Left ventricle myocardium inferior (tissue), 1 donor: ENCODE data around the gene GNPTG. TPM values are rescaled to one million over a fixed set of nuclear protein-coding genes. Genes with fewer than 3 reads are reported as not detected.

Experiments used
- DNase-seq: peaks from one replicate; pipeline ENCODE4 v3.0.0-alpha.2; 2020
- H3K27ac ChIP-seq: fragments of 200-600 bp; replicated peaks from 2 replicates; pipeline ENCODE4 v1.8.0; 2021
- H3K27me3 ChIP-seq: fragments of 200-600 bp; 2 replicates; pipeline ENCODE4 v1.8.0; 2021; ENCODE audit warnings: low read depth
- H3K36me3 ChIP-seq: fragments of 200-600 bp; 2 replicates; pipeline ENCODE4 v1.8.0; 2021
- H3K4me1 ChIP-seq: fragments of 200-600 bp; 2 replicates; pipeline ENCODE4 v1.8.0; 2021
- H3K4me3 ChIP-seq: fragments of 200-600 bp; 2 replicates; pipeline ENCODE4 v1.8.0; 2021; ENCODE audit warnings: mild to moderate bottlenecking, moderate library complexity
- H3K9me3 ChIP-seq: fragments of 200-600 bp; replicated peaks from 2 replicates; pipeline ENCODE4 v1.8.0; 2021
- CTCF ChIP-seq: fragments of 200-600 bp; IDR thresholded peaks from 2 replicates; pipeline ENCODE4 v1.8.0; 2021; ENCODE audit warnings: antibody characterized with exemption, mild to moderate bottlenecking, borderline replicate concordance
- intact Hi-C: fragments of 100-400 bp; cut with micrococcal nuclease; formaldehyde crosslinking; loops from one replicate; pipeline ENCODE4 v1.11.0; 2022
- total RNA-seq: library from RNA; stranded (reverse); fragmentation: NEBNext Ultra II Directional; extraction: Animal tissue kit (Norgen Biotek cat#: 25700); gene quantifications from one replicate; pipeline ENCODE4 v1.2.1, GENCODE V29; 2021
- donor health status: DM: no; HTN: yes; CAD: no; lungs with severe emphysema.

GNPTG gene
- total RNA-seq, 1 donor from 2014 or later, result 31.8 TPM

- DNase-seq, result no peak
- no peak for TF ChIP-seq CTCF
- peaks cover 68% of the 10 kb centered on the region for H3K36me3 ChIP-seq
- H3K27ac ChIP-seq, result no peak overlapping the region
- H3K9me3 ChIP-seq, result no peaks in the 10 kb centered on the region
- intact Hi-C loops, result no loop called here
- H3K4me3 ChIP-seq, result no peak overlapping the region
- H3K4me1 ChIP-seq, result peaks cover 47% of the 10 kb centered on the region
- no peaks in the 10 kb centered on the region for H3K27me3 ChIP-seq
Observed at GRCh38 chr16:1315081-1316032, 36.4 kb upstream of the GNPTG start.

- H3K27me3 ChIP-seq, result no peaks in the 10 kb centered on the region
- TF ChIP-seq CTCF, result no peak
- intact Hi-C loops, result no loop called here
- H3K4me3 ChIP-seq, result no peak overlapping the region
- peaks cover 40% of the 10 kb centered on the region for H3K4me1 ChIP-seq
- H3K36me3 ChIP-seq, result peaks cover 75% of the 10 kb centered on the region
- no peak for DNase-seq
- H3K9me3 ChIP-seq, result no peaks in the 10 kb centered on the region
- no peak overlapping the region for H3K27ac ChIP-seq
Observed at GRCh38 chr16:1316033-1316405, 35.7 kb upstream of the GNPTG start.

- H3K36me3 ChIP-seq, result peaks cover 88% of the 10 kb centered on the region
- peaks cover 24% of the 10 kb centered on the region for H3K4me1 ChIP-seq
- DNase-seq, result no peak
- no peak overlapping the region for H3K27ac ChIP-seq
- no peak for TF ChIP-seq CTCF
- H3K27me3 ChIP-seq, result no peaks in the 10 kb centered on the region
- H3K4me3 ChIP-seq, result no peak overlapping the region
- intact Hi-C loops, result no loop called here
- H3K9me3 ChIP-seq, result no peaks in the 10 kb centered on the region
Observed at GRCh38 chr16:1317479-1318267, 34.1 kb upstream of the GNPTG start.

- TF ChIP-seq CTCF, result no peak
- DNase-seq, result no peak
- H3K27me3 ChIP-seq, result no peaks in the 10 kb centered on the region
- H3K27ac ChIP-seq, result no peak overlapping the region
- peaks cover 18% of the 10 kb centered on the region for H3K4me1 ChIP-seq
- intact Hi-C loops, result no loop called here
- peaks cover 94% of the 10 kb centered on the region for H3K36me3 ChIP-seq
- H3K4me3 ChIP-seq, result no peak overlapping the region
- no peaks in the 10 kb centered on the region for H3K9me3 ChIP-seq
Observed at GRCh38 chr16:1318268-1318545, 33.5 kb upstream of the GNPTG start.

GRCh38 chr16:1319041-1319440 is 32.7 kb upstream of the GNPTG start:
- intact Hi-C loops, result no loop called here
- Histone ChIP-seq H3K36me3 (peaks cover 97% of the 10 kb centered on the region), H3K27ac (no peak overlapping the region), H3K9me3 (no peaks in the 10 kb centered on the region), H3K27me3 (no peaks in the 10 kb centered on the region), H3K4me1 (peaks cover 10% of the 10 kb centered on the region), H3K4me3 (no peak overlapping the region)
- TF ChIP-seq CTCF, result no peak
- no peak for DNase-seq
